GM06990 (cell line): ENCODE results near the gene CDC42BPA.

Experiments
- DNase-seq: peaks from one replicate; pipeline ENCODE4 v3.0.0-alpha.2; 2011; ENCODE audit not compliant: insufficient read length; ENCODE audit errors: extremely low read depth
- H3K27me3 ChIP-seq: replicated peaks from 2 replicates; pipeline ENCODE4 v1.6.0; 2011; ENCODE audit warnings: low read length; ENCODE audit not compliant: control insufficient read depth, insufficient read depth
- H3K36me3 ChIP-seq: 2 replicates; pipeline ENCODE4 v1.5.1; 2011; ENCODE audit warnings: low read length; ENCODE audit not compliant: control insufficient read depth, insufficient read depth
- H3K4me3 ChIP-seq: replicated peaks from 2 replicates; pipeline ENCODE4 v1.5.1; 2011; ENCODE audit warnings: low read depth, mild to moderate bottlenecking, control low read depth, low read length
- TF ChIP-seq, protein P1 (sequence below): IDR thresholded peaks from 2 replicates; pipeline ENCODE4 v1.5.1; 2011; ENCODE audit warnings: low read length, control low read depth, mild to moderate bottlenecking, inconsistent platforms; ENCODE audit not compliant: insufficient read depth, poor library complexity, severe bottlenecking

Gene CDC42BPA

DNA sequence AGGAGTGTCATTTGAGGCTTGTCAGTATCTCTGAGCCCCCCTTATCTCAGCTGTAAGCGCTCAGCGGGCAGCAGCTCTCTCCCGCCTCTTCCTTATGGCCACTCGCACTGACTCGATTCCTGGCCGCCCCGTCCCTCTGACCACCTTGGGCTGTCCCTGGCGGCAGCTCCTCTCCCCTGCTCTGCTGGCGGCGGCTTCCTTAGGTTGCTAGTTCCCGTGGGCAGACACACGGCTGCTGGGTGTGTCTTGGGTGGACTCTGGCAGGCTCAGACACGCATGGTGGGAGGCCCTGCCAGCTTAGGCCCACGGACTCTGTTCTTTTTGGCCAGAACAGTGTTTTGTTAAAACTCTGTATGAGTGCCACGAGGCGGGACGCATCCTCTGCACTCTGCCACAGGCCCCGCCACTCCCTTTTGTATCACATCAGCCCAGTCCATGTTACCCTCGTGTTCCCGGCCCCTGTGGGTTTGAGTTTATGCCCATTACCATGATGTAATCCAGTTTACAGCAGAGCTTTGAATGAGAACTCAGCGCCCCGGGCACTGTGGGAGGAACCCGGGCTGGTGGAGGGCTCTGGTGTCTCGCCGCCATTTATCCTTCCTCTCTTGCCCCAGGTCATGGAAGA, 332.3 kb downstream of the CDC42BPA start:
- Histone ChIP-seq H3K4me3 (no peak overlapping the region), H3K27me3 (no peaks in the 10 kb centered on the region), H3K36me3 (no peaks in the 10 kb centered on the region; the same call in none of the 2 replicates)
- TF ChIP-seq, protein P1, sequence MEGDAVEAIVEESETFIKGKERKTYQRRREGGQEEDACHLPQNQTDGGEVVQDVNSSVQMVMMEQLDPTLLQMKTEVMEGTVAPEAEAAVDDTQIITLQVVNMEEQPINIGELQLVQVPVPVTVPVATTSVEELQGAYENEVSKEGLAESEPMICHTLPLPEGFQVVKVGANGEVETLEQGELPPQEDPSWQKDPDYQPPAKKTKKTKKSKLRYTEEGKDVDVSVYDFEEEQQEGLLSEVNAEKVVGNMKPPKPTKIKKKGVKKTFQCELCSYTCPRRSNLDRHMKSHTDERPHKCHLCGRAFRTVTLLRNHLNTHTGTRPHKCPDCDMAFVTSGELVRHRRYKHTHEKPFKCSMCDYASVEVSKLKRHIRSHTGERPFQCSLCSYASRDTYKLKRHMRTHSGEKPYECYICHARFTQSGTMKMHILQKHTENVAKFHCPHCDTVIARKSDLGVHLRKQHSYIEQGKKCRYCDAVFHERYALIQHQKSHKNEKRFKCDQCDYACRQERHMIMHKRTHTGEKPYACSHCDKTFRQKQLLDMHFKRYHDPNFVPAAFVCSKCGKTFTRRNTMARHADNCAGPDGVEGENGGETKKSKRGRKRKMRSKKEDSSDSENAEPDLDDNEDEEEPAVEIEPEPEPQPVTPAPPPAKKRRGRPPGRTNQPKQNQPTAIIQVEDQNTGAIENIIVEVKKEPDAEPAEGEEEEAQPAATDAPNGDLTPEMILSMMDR, result no peak
- DNase-seq, result no peak

DNA sequence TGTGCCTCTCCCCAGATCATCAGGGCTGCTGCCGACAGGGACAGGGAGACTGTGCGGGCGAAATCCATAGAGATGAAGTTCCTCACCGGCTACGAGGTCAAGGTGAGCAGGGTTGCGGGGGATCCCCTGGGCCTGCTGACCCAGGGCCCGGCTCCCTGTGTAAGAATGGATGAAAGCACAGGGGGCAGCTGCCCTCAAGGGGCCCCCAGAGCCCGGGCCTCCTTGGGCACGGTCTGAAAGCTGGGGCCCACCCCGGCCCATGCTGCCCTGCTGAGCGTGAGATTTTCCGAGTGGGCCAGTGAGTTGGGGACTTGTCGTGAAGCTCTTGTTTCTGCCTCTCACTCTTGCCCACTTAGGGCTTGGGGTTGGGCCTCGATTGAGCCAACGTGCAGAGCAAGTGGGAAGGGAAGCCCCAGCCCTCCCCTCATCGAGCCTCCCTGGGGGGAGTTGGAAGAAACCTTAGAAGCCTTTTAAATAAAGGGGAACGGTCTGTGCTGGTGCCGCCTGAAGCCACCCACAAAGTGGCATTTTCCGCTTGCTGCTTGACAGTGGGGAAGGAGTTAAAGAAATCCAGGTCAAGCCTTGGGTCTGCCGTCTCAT, 333.0 kb downstream of the CDC42BPA start:
- H3K4me3 ChIP-seq, result no peak overlapping the region
- H3K27me3 ChIP-seq, result no peaks in the 10 kb centered on the region
- no peak for DNase-seq
- H3K36me3 ChIP-seq, result no peaks in the 10 kb centered on the region; the same call in none of the 2 replicates
- TF ChIP-seq, protein P1, result no peak

DNA sequence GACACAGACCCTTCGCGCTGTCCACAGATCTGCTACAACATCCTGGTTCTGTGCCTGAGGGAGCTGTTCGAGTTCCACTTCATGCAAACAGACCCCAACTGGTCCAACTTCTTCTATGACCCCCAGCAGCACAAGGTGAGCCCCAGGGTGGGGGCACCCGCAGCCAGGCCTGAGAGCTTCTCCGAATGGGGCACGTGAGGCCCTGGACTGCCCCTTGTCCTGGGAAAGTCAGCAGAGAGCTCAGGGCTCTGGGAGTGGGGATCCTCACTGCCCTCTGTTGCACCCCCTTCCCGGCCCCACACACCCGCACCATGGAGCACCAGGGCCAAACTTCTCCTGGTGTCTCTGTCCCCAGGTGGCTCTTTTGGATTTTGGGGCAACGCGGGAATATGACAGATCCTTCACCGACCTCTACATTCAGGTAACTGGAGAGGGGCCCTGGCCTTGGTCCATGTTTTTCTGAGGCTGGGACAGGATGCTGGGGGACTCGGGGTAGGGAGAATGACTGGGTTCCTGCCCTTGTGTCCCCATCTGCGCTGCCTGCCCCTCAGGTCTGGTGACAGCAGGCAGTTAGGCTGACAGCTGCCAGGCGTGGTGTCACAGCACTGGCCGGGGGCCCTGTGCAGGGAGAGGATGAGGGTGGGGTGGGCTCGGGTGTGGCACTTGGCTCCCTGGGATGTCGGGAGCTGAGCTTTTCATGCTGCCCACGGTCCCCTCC, 333.6 kb downstream of the CDC42BPA start:
- H3K36me3 ChIP-seq, result no peaks in the 10 kb centered on the region; the same call in none of the 2 replicates
- H3K4me3 ChIP-seq, result no peak overlapping the region
- TF ChIP-seq, protein P1, result no peak
- no peaks in the 10 kb centered on the region for H3K27me3 ChIP-seq
- no peak for DNase-seq

DNA sequence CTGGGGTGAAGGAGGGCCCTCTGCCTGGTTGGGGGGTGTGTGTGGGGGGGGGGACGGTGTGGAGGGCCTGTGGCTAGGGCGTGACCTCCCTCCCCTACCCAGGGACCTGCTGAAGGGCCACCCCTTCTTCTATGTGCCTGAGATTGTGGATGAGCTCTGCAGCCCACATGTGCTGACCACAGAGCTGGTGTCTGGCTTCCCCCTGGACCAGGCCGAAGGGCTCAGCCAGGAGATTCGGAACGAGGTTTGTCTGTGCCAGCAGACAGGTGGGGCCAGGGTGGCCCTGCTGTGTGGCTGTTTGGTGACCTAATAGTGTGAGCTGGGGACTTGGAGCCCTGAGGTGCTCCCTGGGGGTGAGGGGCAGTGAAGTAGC, 334.3 kb downstream of the CDC42BPA start:
- H3K36me3 ChIP-seq, result no peaks in the 10 kb centered on the region; the same call in none of the 2 replicates
- no peak overlapping the region for H3K4me3 ChIP-seq
- TF ChIP-seq, protein P1, result no peak
- H3K27me3 ChIP-seq, result no peaks in the 10 kb centered on the region
- DNase-seq, result no peak

DNA sequence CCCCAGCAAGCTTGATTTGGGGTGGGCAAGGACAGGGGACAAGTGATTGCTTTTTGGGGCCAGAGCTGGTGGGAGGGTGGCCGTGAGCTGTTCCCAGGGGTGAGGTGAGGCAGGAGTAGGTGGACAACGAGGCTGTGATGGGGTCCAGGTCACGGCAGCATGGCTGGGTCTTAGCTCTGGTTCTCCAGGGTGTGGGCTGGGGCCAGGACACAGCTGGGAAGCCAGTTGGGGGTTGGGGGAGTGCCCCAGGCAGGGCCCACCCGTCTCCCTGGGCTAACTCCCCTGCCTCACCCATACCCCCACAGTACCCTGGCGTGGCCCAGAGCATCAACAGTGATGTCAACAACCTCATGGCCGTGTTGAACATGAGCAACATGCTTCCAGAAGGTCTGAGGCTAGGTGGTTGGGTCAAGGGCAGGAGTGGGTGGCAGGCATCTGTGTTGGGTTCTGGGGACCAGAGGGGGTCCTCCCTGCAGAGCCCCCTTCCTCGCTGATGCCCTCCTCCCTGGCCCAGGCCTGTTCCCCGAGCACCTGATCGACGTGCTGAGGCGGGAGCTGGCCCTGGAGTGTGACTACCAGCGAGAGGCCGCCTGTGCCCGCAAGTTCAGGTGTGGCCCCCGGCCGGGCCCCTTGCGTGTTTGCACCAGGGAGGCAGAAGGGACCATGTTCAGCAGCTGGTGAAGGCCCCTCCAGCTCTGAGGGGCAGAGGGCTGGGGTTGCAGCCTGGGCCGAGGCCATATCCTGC, 334.9 kb downstream of the CDC42BPA start:
- TF ChIP-seq, protein P1, result no peak
- Histone ChIP-seq H3K4me3 (no peak overlapping the region), H3K36me3 (no peaks in the 10 kb centered on the region; the same call in none of the 2 replicates), H3K27me3 (no peaks in the 10 kb centered on the region)
- DNase-seq, result no peak
